Left kidney (tissue), 8 donors: ENCODE measurements around the gene COL6A6. TPM values are rescaled to one million over a fixed set of nuclear protein-coding genes. Genes with fewer than 3 reads are reported as not detected.
A peak's percentile ranks its signal among the peaks of the same experiment; 100 is the strongest.

Source experiments
- DNase-seq: peaks from one replicate; pipeline ENCODE4 v3.0.0-alpha.2; 2013
- long read RNA-seq, 8 donors: transcript quantifications; one replicate each; lab custom pipeline, GENCODE V29; 2026
- polyA plus RNA-seq: library from polyadenylated mRNA; unstranded; fragments of 120-200 nt; gene quantifications from one replicate; pipeline ENCODE4 v1.2.1, GENCODE V29; 2013; ENCODE audit not compliant: insufficient read length

Gene COL6A6
- 2.9 TPM for polyA plus RNA-seq
- long read RNA-seq, donor 1, result 0 reads
- long read RNA-seq, donor 2, result 0 reads
- long read RNA-seq, donor 3, result 0 reads
- long read RNA-seq, donor 4, result 0 reads
- long read RNA-seq, donor 5, result 0 reads
- long read RNA-seq, donor 6, result 0 reads
- long read RNA-seq, donor 7, partial matches to known transcripts, result 27 of 27 reads
- long read RNA-seq, donor 7, other reads (novel, unspliced or antisense), result 0 of 27 reads
- long read RNA-seq, donor 8, result 0 reads

- DNase-seq, result no peak
Measured at GRCh38 chr3:130516645-130517512, at the start of gene COL6A6. TSS of gene COL6A6 (plus strand) at chr3:130517177. CDS start at chr3:130560365, 43,188 bp downstream.

- no peak for DNase-seq
Measured at GRCh38 chr3:130468311-130468710, 48.7 kb upstream of the COL6A6 start.

- DNase-seq, result no peak
Measured at GRCh38 chr3:130470126-130470525, 46.9 kb upstream of the COL6A6 start.

- DNase-seq, result no peak
Measured at GRCh38 chr3:130473416-130473815, 43.6 kb upstream of the COL6A6 start.

- DNase-seq, result peak; percentile 60
Measured at GRCh38 chr3:130480736-130481135, 36.2 kb upstream of the COL6A6 start.

GRCh38 chr3:130488288-130488687 lies 28.7 kb upstream of the COL6A6 start:
- DNase-seq, result no peak

GRCh38 chr3:130488769-130489450 lies 28.1 kb upstream of the COL6A6 start:
- no peak for DNase-seq

- DNase-seq, result no peak
Measured at GRCh38 chr3:130490241-130490640, 26.7 kb upstream of the COL6A6 start.

- DNase-seq, result no peak
Measured at GRCh38 chr3:130491431-130491830, 25.5 kb upstream of the COL6A6 start.

- DNase-seq, result no peak
Measured at GRCh38 chr3:130504701-130505100, 12.3 kb upstream of the COL6A6 start.

GRCh38 chr3:130506031-130506430 lies 10.9 kb upstream of the COL6A6 start:
- DNase-seq, result no peak

GRCh38 chr3:130507746-130508145 lies 9.2 kb upstream of the COL6A6 start:
- DNase-seq, result no peak

GRCh38 chr3:130509008-130509407 lies 8.0 kb upstream of the COL6A6 start:
- DNase-seq, result peak; percentile 54

- no peak for DNase-seq
Measured at GRCh38 chr3:130514681-130515080, 2.3 kb upstream of the COL6A6 start.

- DNase-seq, result no peak
Measured at GRCh38 chr3:130515755-130516154, 1.2 kb upstream of the COL6A6 start.

GRCh38 chr3:130517602-130518001 lies 625 bp downstream of the COL6A6 start:
- no peak for DNase-seq

- no peak for DNase-seq
Measured at GRCh38 chr3:130519754-130520153, 2.8 kb downstream of the COL6A6 start.

GRCh38 chr3:130522399-130522798 lies 5.4 kb downstream of the COL6A6 start:
- DNase-seq, result no peak

- no peak for DNase-seq
Measured at GRCh38 chr3:130527426-130527825, 10.4 kb downstream of the COL6A6 start.

GRCh38 chr3:130528120-130528519 lies 11.1 kb downstream of the COL6A6 start:
- DNase-seq, result no peak

- no peak for DNase-seq
Measured at GRCh38 chr3:130529486-130530215, 12.7 kb downstream of the COL6A6 start.

- no peak for DNase-seq
Measured at GRCh38 chr3:130533247-130533646, 16.3 kb downstream of the COL6A6 start.
